ENCODE data around the gene EPHB1. TPM values are rescaled to one million over a fixed set of nuclear protein-coding genes. Genes with fewer than 3 reads are reported as not detected.
A peak's percentile ranks its signal among the peaks of the same experiment; 100 is the strongest.

EPHB1 gene
- total and polyA plus RNA-seq, 12 donors: 0.07 to 3.4 (median 1.6) TPM

GRCh38 chr3:134754768-134755559, 40.1 kb upstream of the EPHB1 start:
- intact Hi-C loops (cut with DNase I): loop anchor here in 6 of 10 donors (2.0 to 10.0 kb wide), 8 partner anchors 58 to 150 kb away; partner anchors contain the start of gene KY (in 4 of the 6)
- WGBS, 2 donors: 59 to 65% methylated on average over 4 of the region's 4 CpGs
- Histone ChIP-seq H3K4me3 (no peak overlapping the region), H3K4me1 (peaks cover 0 to 21% (median 5%) of the 10 kb centered on the region in 9 donors), H3K9me3 (no peaks in the 10 kb centered on the region), H3K27me3 (peaks cover 0 to 6% (median 0%) of the 10 kb centered on the region in 7 donors), H3K36me3 (no peaks in the 10 kb centered on the region), H3K27ac (no peak overlapping the region)
- TF ChIP-seq CTCF (IDR thresholded peaks at IDR 0.05): peak; percentile 17 to 69 (median 51)
- ATAC-seq: peak in 3 of 8 donors; percentile 28 to 43 (median 41)
- DNase-seq: peak; percentile 13 to 29

GRCh38 chr3:134755821-134756220, 39.2 kb upstream of the EPHB1 start:
- Histone ChIP-seq H3K27ac (no peak overlapping the region), H3K9me3 (no peaks in the 10 kb centered on the region), H3K27me3 (peaks cover 0 to 6% (median 0%) of the 10 kb centered on the region in 7 donors), H3K4me1 (peaks cover 0 to 21% (median 5%) of the 10 kb centered on the region in 9 donors), H3K36me3 (no peaks in the 10 kb centered on the region), H3K4me3 (no peak overlapping the region)
- ATAC-seq (no peak), DNase-seq (no peak)
- WGBS, 2 donors: 70 to 73% methylated on average over 2 of the region's 2 CpGs
- TF ChIP-seq CTCF (IDR thresholded peaks at IDR 0.05): no peak
- intact Hi-C loops (cut with DNase I): loop anchor here in 5 of 10 donors (2.0 to 10.0 kb wide), 7 partner anchors 61 to 151 kb away; partner anchors contain the start of gene KY (in 3 of the 5)

GRCh38 chr3:134757549-134758069, 37.5 kb upstream of the EPHB1 start:
- H3K27ac ChIP-seq: no peak overlapping the region
- no peak for DNase-seq
- H3K36me3 ChIP-seq: no peaks in the 10 kb centered on the region
- ATAC-seq: no peak
- no peak overlapping the region for H3K4me3 ChIP-seq
- peaks cover 0 to 15% (median 4%) of the 10 kb centered on the region in 9 donors for H3K4me1 ChIP-seq
- H3K27me3 ChIP-seq: peaks cover 0 to 6% (median 0%) of the 10 kb centered on the region in 7 donors
- no peaks in the 10 kb centered on the region for H3K9me3 ChIP-seq
- WGBS, 2 donors: 73 to 86% methylated on average over 3 of the region's 3 CpGs
- intact Hi-C loops (cut with DNase I): loop anchor here in 5 of 10 donors (5.0 to 10.0 kb wide), 6 partner anchors 63 to 153 kb away; partner anchors contain the start of gene KY (in 2 of the 5)
- no peak for TF ChIP-seq CTCF (IDR thresholded peaks at IDR 0.05)

- intact Hi-C loops (cut with DNase I): no loop called here
- Histone ChIP-seq H3K4me3 (no peak overlapping the region), H3K4me1 (no peaks in the 10 kb centered on the region), H3K27me3 (peaks cover 0 to 2% (median 0%) of the 10 kb centered on the region in 7 donors), H3K36me3 (no peaks in the 10 kb centered on the region), H3K9me3 (no peaks in the 10 kb centered on the region), H3K27ac (no peak overlapping the region)
- DNase-seq: no peak
- peak in 2 of 8 donors; percentile 39 to 45 for ATAC-seq
- WGBS, 2 donors: 47% methylated on average over 8 of the region's 8 CpGs
- TF ChIP-seq CTCF (IDR thresholded peaks at IDR 0.05): no peak
These were observed 33.8 kb upstream of the EPHB1 start for GRCh38 chr3:134761213-134761612.

Data from heart right ventricle (tissue), 16 donors.